SKM-1 (cell line): ENCODE measurements around the gene SLC4A3.

Experiments
- DNase-seq: peaks from one replicate; lab custom pipeline; 2025; ENCODE audit not compliant: unreplicated experiment; lab: John Stamatoyannopoulos, UW

SLC4A3 gene

DNA sequence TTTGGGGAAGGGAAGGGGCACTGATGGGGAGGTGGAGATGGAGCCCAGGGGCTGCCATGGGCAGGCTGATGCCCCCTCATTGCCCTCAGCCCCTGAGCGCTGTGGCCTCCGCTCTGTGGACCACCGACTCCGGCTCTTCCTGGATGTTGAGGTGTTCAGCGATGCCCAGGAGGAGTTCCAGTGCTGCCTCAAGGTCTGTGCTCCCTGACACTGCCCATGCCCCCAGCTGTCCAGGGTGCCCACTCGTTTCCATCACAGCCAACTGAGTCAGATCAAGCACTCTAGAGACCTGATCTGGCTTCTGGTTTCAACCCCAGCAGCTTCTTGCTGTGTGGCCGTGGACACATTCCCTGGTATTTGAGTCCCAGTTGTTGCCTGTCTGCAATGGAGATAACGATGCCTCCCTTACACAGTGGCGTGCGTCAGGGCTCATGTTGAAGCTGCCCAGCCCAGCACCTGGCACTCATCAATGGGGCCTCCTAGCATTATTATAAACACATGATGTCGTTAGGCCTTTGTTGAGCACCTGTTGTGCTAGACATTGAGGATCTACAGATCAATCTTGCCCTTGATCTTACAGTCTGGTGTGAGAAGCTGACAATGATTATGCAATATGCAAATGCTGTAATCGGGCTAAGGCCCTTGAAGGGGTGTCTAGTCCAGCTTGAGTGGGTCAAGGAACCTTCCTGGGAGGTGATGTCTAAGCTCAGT, 15.4 kb upstream of the SLC4A3 start:
- no peak for DNase-seq

DNA sequence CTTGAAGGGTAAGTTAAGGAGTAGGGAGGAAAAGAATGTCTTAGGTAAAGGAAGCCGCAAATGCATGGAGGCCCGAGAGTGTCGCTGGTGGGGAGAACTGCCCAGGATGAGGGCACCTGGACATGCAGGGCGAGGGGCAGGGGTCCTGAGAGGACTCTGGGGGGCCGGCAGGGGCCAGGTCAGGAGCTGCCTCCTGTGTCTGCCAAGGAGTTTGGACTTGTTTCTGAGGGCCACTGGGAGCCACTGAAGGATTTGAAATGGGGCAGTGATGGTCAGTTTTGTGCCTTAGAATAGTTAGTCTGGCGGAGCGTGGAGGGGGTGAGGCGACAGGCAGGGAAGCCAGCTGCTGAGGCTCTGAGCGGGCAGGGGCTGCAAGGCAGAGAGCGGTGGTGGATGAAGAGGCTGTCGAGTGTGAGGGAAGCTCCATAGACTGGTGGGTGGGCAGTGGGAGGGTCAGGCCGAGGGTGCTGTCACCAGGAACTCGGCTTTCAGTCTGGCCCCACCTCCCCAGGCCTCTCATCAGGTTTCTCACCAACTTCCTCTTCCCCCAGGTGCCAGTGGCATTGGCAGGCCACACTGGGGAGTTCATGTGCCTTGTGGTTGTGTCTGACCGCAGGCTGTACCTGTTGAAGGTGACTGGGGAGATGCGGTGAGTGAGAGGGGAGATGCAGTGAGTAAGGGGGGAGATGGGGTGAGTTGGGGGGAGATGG, 14.7 kb upstream of the SLC4A3 start:
- DNase-seq, result peak; percentile 14

- no peak for DNase-seq
These were observed 13.9 kb upstream of the SLC4A3 start for GRCh38 chr2:219613461-219614070.

DNA sequence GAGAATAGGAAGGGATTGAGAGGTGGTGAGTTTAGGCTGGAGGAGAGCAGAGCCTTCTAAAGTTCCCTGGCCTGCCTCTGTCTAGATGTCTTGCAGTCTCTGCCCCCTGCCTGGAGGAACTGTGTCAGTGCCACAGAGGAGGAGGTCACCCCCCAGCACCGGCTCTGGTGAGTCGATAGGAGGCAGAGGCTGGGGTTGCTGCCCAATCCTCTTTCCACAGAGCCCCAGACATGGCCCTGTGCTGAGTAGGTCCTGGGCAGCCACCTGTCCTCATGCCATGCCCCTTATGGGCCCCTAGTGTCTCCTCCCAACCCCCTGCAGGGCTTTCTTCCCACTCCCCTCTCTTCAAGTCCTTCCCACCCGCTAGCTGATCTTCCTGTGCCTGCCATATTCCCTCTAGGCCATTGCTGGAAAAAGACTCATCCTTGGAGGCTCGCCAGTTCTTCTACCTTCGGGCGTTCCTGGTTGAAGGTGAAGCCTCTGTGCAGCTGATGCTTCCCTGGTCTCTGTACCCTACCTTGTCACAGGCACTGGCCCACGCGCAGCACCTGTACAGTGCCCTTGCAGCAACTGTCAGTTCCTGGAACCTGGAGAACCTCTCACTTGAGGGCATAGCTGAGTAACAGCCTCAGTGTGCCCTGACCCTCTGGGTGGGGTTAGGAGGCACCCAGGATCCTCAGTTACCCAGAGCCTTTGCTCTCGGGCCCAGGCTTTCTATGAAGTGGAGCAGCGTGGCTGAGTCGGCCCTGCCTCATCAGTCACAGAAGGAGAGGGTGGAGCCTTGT, 13.2 kb upstream of the SLC4A3 start:
- no peak for DNase-seq

GRCh38 chr2:219615036-219615435, 12.4 kb upstream of the SLC4A3 start:
- DNase-seq, result no peak

- DNase-seq, result no peak
These were observed 11.5 kb upstream of the SLC4A3 start for GRCh38 chr2:219615894-219616293.

DNA sequence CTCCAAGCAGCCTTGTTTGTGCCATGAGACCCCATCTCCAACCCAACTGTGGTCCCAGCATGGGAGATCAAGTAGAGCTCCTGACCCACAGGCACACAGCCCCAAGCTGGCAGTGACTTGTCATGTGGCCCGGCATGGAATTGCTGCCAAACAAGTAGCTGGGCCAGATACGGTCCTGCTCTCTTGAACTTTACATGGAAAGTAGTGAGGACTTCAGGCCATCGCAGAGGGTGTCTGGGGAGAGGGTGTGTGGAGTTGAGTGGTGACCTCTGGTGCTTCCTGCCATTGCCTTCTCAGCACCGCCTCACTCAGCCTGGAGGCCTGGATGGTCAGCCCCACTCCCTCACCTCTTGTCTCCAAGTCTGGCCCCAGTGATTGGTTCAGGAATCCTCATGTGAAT, 10.9 kb upstream of the SLC4A3 start:
- DNase-seq, result no peak

- DNase-seq, result no peak
These were observed 8.7 kb upstream of the SLC4A3 start for GRCh38 chr2:219618733-219619122.

DNA sequence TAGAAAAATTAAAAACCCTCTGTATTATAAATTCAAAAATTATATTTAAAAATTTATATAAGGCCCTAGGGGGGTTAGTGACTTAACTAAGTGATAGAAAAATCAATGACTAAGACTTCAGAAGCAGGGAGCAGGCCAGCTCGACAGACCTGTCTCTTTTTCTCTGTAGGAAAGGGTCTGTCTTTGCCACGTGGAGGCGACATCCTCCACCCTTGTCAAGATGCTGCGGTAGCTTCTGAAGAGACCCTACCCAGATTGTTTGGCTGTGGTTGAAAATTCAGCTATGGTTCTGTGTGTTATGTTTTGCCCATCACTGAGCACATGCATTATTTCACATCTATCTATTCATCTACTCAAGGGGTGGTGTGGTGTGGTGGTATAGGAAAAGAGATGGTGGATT, 8.2 kb upstream of the SLC4A3 start:
- DNase-seq, result no peak

GRCh38 chr2:219620546-219620945, 6.9 kb upstream of the SLC4A3 start:
- DNase-seq, result no peak

GRCh38 chr2:219621935-219622334, 5.5 kb upstream of the SLC4A3 start:
- DNase-seq, result no peak

DNA sequence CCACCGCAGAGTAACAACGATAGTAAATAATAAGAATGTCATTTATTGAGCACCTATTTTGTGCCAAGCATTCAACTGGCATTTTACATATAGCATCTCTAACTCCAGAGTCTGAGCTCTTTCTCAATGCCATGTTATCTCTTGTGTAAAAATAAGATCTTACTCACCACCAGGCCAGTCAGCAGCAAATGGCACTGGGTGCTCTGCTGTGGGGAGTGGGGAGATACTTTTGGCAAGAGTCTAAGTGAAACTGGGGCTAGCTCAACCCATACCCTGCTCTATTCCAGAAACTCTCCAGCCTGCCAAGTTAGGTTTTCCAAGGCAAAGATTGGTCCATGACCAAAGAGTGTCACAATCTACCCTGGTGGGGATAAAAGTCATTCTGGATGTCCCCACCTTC, 5.0 kb upstream of the SLC4A3 start:
- no peak for DNase-seq

GRCh38 chr2:219624565-219624964, 2.9 kb upstream of the SLC4A3 start:
- no peak for DNase-seq

DNA sequence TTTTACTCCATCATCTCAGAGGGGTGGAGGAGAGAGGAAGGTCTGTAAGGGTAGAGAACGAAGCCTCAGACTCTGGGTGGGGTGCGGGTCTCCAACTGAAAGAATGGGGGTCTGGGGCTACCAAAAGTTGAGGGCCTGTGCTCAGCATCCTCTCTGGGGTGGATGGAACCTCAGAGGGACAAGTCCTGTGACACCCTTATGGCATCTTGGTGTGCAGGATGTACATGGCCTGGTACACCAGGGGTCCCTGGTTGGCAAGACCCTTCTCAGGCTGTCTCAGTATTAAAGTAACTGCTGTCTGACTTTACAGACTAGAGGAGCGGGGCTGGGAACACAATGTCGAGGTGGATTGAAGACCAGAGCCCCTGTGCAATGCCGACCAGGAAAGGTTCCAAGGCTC, 2.3 kb upstream of the SLC4A3 start:
- DNase-seq, result no peak

DNA sequence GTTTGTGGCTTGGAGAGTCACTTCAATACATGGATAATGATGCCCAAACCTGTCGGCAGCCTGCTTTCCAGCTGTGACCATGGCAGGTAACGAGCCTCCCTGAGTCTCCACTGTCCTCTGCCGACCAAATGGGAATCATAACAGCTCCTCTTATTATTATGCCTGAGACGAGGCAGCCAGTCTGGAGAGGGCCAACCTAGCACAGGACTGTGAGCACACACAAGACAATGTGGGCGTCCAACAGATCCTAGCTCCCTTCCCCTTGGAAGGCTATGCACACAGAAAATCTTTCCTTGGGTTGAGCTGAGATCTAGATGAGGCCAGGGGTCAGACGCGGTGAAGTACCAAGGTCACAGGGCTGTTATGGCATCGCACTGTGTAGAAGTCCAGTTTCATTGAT, 890 bp upstream of the SLC4A3 start:
- no peak for DNase-seq

DNA sequence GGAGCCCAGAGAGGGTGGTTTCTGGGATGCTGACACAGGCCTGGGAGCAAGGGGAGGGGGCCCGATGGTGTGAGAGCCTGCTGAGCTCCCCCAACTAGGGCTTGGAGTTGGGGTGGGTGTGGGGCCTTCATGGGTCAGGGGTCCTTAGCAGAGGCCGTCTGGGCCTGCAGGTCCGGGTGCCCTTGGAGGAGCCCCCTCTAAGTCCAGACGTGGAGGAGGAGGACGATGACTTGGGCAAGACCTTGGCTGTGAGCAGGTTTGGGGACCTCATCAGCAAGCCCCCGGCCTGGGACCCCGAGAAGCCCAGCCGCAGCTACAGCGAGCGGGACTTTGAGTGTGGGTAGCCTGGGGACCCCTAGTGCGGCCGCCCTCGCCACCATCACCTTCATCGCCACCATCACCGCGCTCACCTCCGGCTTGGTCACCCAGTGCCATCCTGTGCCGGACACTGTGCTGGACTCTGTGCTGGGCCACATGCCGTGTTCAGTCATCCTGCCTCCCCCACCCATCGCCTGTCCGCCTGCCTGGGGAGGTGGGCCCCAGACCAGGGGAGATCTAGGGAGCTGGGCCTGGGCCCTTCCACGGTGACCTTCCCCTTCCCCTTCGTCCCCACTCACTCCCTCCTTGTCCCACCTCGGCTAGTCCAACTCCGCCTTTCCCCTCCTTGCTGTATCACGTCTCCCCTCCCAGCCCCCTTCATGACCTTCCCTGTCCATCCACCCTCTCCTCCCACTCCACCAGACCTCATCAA, 980 bp downstream of the SLC4A3 start:
- no peak for DNase-seq

GRCh38 chr2:219628986-219629901, 1.8 kb downstream of the SLC4A3 start:
- peak; percentile 40 for DNase-seq

DNA sequence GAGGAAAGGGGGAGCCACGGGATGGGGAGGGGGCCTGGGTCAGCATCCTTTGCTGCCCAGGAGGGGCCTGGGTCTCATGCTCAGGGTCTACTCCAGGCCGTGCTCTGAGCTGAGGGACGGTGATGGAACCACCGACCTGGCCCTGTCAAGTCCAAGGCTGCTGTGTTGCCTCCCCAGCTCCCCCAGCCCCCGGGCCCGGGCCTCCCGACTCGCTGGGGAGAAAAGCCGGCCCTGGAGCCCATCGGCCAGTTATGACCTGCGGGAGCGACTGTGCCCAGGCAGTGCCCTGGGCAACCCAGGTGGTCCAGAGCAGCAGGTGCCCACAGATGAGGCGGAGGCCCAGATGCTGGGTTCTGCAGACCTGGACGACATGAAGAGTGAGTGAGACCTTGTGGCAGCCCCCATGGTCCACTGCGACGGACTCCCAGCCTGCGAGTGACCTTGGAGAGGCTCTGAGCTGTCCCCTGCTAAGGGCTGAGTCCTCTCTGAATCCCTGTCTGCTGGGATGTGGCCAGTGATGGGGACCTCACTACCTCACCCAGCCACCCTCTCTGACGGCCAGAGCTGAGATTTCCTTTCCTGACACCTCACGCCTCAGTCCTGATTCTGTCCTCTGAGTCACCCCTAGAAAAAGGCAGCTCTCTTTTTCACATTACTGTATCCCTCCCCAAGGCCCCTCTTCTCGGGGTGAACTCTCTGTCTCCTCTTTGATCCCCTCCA, 2.7 kb downstream of the SLC4A3 start:
- DNase-seq, result no peak

DNA sequence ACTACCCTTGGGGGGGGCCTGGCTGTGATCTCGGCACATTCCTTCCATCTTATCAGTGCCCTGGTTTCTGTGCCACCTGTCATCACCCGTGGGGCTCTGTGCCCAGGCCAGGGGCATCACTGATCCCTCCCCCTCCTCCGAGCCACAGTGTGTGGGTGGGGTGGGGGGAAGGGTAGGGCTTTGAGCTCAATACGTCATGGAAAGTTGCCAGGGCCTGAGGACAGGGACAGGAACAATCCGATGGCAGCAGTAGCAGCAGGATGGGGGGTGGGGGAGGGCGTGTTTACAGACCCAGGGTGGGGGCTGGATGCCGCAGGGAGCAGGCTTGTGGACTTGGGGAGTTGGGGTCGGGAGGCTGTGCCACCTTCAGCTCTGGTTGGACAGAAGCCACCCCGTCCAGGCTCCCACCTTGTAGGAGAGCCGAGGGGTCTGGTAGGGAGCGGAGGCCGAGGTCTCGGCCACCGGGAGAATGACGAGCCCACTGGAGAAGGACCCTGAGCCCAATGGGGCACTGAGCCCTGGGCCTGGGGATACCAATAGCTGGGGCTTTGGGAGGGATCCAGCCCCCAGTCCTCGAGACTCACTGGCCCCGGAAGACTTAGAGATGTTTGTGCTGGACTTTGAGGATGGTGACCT, 3.5 kb downstream of the SLC4A3 start:
- DNase-seq, result no peak
